K562 (cell line): ENCODE measurements around the gene SYNE1. TPM values are rescaled to one million over a fixed set of nuclear protein-coding genes. Genes with fewer than 3 reads are reported as not detected.

Experiments used
- ATAC-seq: fragments of 200-7000 bp; cut with Tn5 transposase; 3 replicates; pipeline ENCODE4 v1.9.1; 2020; ENCODE audit warnings: moderate library complexity
- BruUV-seq: library from RNA; stranded (reverse); fragments of 400-500 nt; replicated peaks from 2 replicates; lab custom pipeline; 2021; lab: Mats Ljungman, UMichigan
- CTCF ChIA-PET: fragments of 300-600 bp; formaldehyde crosslinking; extraction: SDS; loops from one replicate; lab custom pipeline; 2021; ENCODE audit warnings: low intra/inter-chr PET ratio; lab: Yijun Ruan, JAX
- POLR2A ChIA-PET: fragments of 300-600, 350-650 bp; sonication (Branson Sonifier 250); formaldehyde crosslinking; extraction: SDS; loops from one replicate; lab custom pipeline; 2021; ENCODE audit warnings: antibody characterized with exemption, inconsistent platforms; lab: Yijun Ruan, JAX
- DNase-seq, 4 experiments: peaks; one replicate each; pipeline versions ENCODE4 v3.0.0 to v3.0.0-alpha.2; 2011 to 2018; ENCODE audit warnings: low spot score in 3 of 4, mixed read lengths in 3 of 4; ENCODE audit errors: extremely low read depth in 1 of 4
- FAIRE-seq: peaks from 2 replicates; lab custom pipeline; 2011; peaks lifted over from hg19 to GRCh38; lab: Jason Lieb, UNC
- H2AFZ ChIP-seq: 2 replicates; pipeline ENCODE4 v1.6.0; 2011; ENCODE audit warnings: low read depth, low read length, control low read depth, inconsistent platforms
- H3K27ac ChIP-seq: fragments of 200-600 bp; 3 replicates; pipeline ENCODE4 v1.8.0; 2011; ENCODE audit warnings: low read depth, mild to moderate bottlenecking, control low read depth, inconsistent platforms, low read length, moderate library complexity, mixed read lengths; ENCODE audit errors: extremely low read depth
- H3K27me3 ChIP-seq, 2 experiments: fragments of 300-600 bp in 1 of 2; 2 replicates in 1 of 2; 3 replicates in 1 of 2; pipeline versions ENCODE4 v1.6.0 to v1.8.0; 2011; ENCODE audit warnings: inconsistent platforms in 2 of 2, low read length in 2 of 2, mild to moderate bottlenecking in 1 of 2, mixed read lengths in 1 of 2, moderate library complexity in 1 of 2; ENCODE audit not compliant: control insufficient read depth in 2 of 2, insufficient read depth in 2 of 2
- H3K36me3 ChIP-seq: fragments of 300-600 bp; 3 replicates; pipeline ENCODE4 v1.8.0; 2011; ENCODE audit warnings: mild to moderate bottlenecking, low read length, inconsistent platforms; ENCODE audit not compliant: control insufficient read depth, insufficient read depth
- H3K4me1 ChIP-seq, 2 experiments: fragments of 200-600 bp in 1 of 2; replicated peaks in 1 of 2; 2 replicates in 1 of 2; 3 replicates in 1 of 2; pipeline versions ENCODE4 v1.5.1 to v1.8.0; 2011; ENCODE audit warnings: inconsistent platforms in 2 of 2, low read length in 2 of 2, mild to moderate bottlenecking in 1 of 2, mixed read lengths in 1 of 2, moderate library complexity in 1 of 2; ENCODE audit not compliant: control insufficient read depth in 2 of 2, insufficient read depth in 2 of 2
- H3K4me2 ChIP-seq: 2 replicates; pipeline ENCODE4 v1.6.1; 2011; ENCODE audit warnings: low read length, control low read depth, inconsistent platforms, mixed read lengths; ENCODE audit not compliant: insufficient read depth
- H3K4me3 ChIP-seq: fragments of 200-600 bp; sonication (generic), shearing (Covaris generic); 2 replicates; pipeline ENCODE4 v1.5.1; 2016; ENCODE audit warnings: control low read depth, inconsistent platforms
- H3K79me2 ChIP-seq: fragments of 200-600 bp; 3 replicates; pipeline ENCODE4 v1.8.0; 2011; ENCODE audit warnings: low read length, inconsistent platforms; ENCODE audit not compliant: control insufficient read depth, insufficient read depth
- H3K9ac ChIP-seq, 2 experiments: 2 replicates each; pipeline versions ENCODE4 v1.6.0 to v1.6.1; 2011; ENCODE audit warnings: low read depth in 2 of 2, low read length in 2 of 2, control low read depth in 1 of 2, inconsistent platforms in 1 of 2, mild to moderate bottlenecking in 1 of 2, mixed read lengths in 1 of 2; ENCODE audit not compliant: insufficient read depth in 1 of 2
- H3K9me1 ChIP-seq: one replicate; pipeline ENCODE4 v1.6.0; 2011; ENCODE audit warnings: inconsistent platforms, mild to moderate bottlenecking, low read length, moderate library complexity; ENCODE audit not compliant: control insufficient read depth, insufficient read depth
- H3K9me3 ChIP-seq: replicated peaks from 2 replicates; pipeline ENCODE4 v1.5.1; 2011; ENCODE audit warnings: low read depth, low read length, inconsistent platforms; ENCODE audit not compliant: control insufficient read depth, insufficient read depth
- H4K20me1 ChIP-seq: replicated peaks from 2 replicates; pipeline ENCODE4 v1.6.1; 2011; ENCODE audit warnings: low read length, inconsistent platforms, mixed read lengths; ENCODE audit not compliant: control insufficient read depth, insufficient read depth
- ATF3 ChIP-seq, 2 experiments: fragments of 450-650 bp in 1 of 2; sonication (generic) in 1 of 2; formaldehyde crosslinking in 1 of 2; IDR thresholded peaks in 1 of 2; conservative IDR thresholded peaks in 1 of 2; 2 replicates each; pipeline versions ENCODE4 v1.6.1 to v1.8.1; 2016 to 2023; ENCODE audit warnings: mild to moderate bottlenecking in 2 of 2, moderate library complexity in 2 of 2, inconsistent platforms in 1 of 2, missing genetic modification reagents in 1 of 2
- BRD4 ChIP-seq: fragments of 200-600 bp; sonication (generic); IDR thresholded peaks from 2 replicates; pipeline ENCODE4 v1.6.1; 2017; ENCODE audit warnings: inconsistent platforms
- EP400 ChIP-seq: fragments of 450-650 bp; IDR thresholded peaks from 2 replicates; pipeline ENCODE4 v1.6.1; 2017; ENCODE audit warnings: antibody characterized with exemption, mild to moderate bottlenecking, moderate library complexity
- ETV6 ChIP-seq, 3 experiments: fragments of 150-350 bp in 1 of 3; sonication (generic) in 1 of 3; formaldehyde crosslinking in 1 of 3; IDR thresholded peaks; 2 replicates each; pipeline versions ENCODE4 v1.6.1 to v1.8.0; 2014 to 2022; ENCODE audit warnings: borderline replicate concordance in 2 of 3, low read depth in 2 of 3, antibody characterized with exemption in 1 of 3, low read length in 1 of 3, mild to moderate bottlenecking in 1 of 3, missing genetic modification reagents in 1 of 3
- HDAC3 ChIP-seq: fragments of 450-650 bp; IDR thresholded peaks from 2 replicates; pipeline ENCODE4 v1.6.1; 2018; ENCODE audit warnings: borderline replicate concordance, mild to moderate bottlenecking, moderate library complexity; ENCODE audit not compliant: partially characterized antibody
- MLLT1 ChIP-seq, 2 experiments: fragments of 450-650 bp; IDR thresholded peaks; 2 replicates each; pipeline ENCODE4 v1.6.1; 2016
- RBM14 ChIP-seq: fragments of 200-400 bp; formaldehyde crosslinking; IDR thresholded peaks from 2 replicates; pipeline ENCODE4 v1.6.1; 2018; ENCODE audit warnings: low read depth, mild to moderate bottlenecking, low read length, moderate library complexity, borderline replicate concordance; ENCODE audit not compliant: insufficient read depth
- RBM15 ChIP-seq: fragments of 200-400 bp; formaldehyde crosslinking; IDR thresholded peaks from 2 replicates; pipeline ENCODE4 v1.6.1; 2018; ENCODE audit warnings: mild to moderate bottlenecking, low read length, moderate library complexity; ENCODE audit not compliant: insufficient read depth
- ZBTB26 ChIP-seq: fragments of 450-650 bp; formaldehyde crosslinking; IDR thresholded peaks from 2 replicates; pipeline ENCODE4 v1.4.0; 2022; ENCODE audit warnings: missing genetic modification characterization
- ZKSCAN1 ChIP-seq: fragments of 150-350 bp; IDR thresholded peaks from 2 replicates; pipeline ENCODE4 v1.6.1; 2016; ENCODE audit warnings: low read depth, low read length
- ZNF436 ChIP-seq: fragments of 250-450, 450-650 bp; sonication (Bioruptor Pico); formaldehyde crosslinking; IDR thresholded peaks from 2 replicates; pipeline ENCODE4 v1.7.0; 2020; ENCODE audit warnings: mild to moderate bottlenecking
- WGBS: fragments of 100-300 bp; shearing (Covaris generic); methylation state at CpG from one replicate; pipeline ENCODE4 v1.1.6; 2016; ENCODE audit warnings: low coverage, mixed read lengths; ENCODE audit not compliant: insufficient coverage; ENCODE audit errors: missing lambda C conversion rate; 5-methylcytosine and 5-hydroxymethylcytosine counted together
- in situ Hi-C: fragments of 300-500 bp; cut with MboI; formaldehyde crosslinking; loops from 4 replicates; pipeline ENCODE4 v1.15.0; 2018; ENCODE audit warnings: inconsistent platforms, mixed read lengths
- intact Hi-C: fragments of 100-400 bp; cut with micrococcal nuclease; formaldehyde crosslinking; loops from 2 replicates; pipeline ENCODE4 v1.14.2; 2022
- polyA plus RNA-seq, 8 experiments: library from polyadenylated mRNA; depleted of rRNA in 4 of 8; stranded (reverse) in 5 of 8; unstranded in 3 of 8; fragments of >200 nt; fragmentation: Nextera tagmentation in 2 of 8; fragmentation: Illumina TruSeq in 1 of 8; extraction: Ambion mirVana in 2 of 8; extraction: Trizol in 1 of 8; gene quantifications; 2 replicates each; pipeline versions ENCODE4 v1.2.1 to v1.2.3, GENCODE V29; 2011 to 2014; ENCODE audit warnings: inconsistent platforms in 1 of 8, missing spikeins in 1 of 8
- total RNA-seq, 7 experiments: library from RNA; depleted of rRNA in 6 of 7; stranded (reverse); fragments of >200 nt in 6 of 7; fragmentation: Illumina TruSeq in 2 of 7; extraction: Trizol in 2 of 7; gene quantifications; 2 replicates each; pipeline versions ENCODE4 v1.2.1 to v1.2.3, GENCODE V29; 2011 to 2021; ENCODE audit warnings: low replicate concordance in 1 of 7

SYNE1 gene
- total and polyA plus RNA-seq, 9 of the 15 experiments (the other 6 are each of a cell fraction or from before 2014, with no cell fraction given), result under 0.01 to 0.42 (median 0.08) TPM; not detected in 1

- POLR2A ChIA-PET, result no interaction called here
- 0% methylated on average over 2 of the region's 2 CpGs for WGBS
- TF ChIP-seq RBM15, result no peak
- in situ Hi-C loops (no loop called here), intact Hi-C loops (no loop called here)
- Histone ChIP-seq H3K4me3 (no peak overlapping the region), H3K27me3 (no peaks in the 10 kb centered on the region), H3K9me3 (no peaks in the 10 kb centered on the region), H3K27ac (no peak overlapping the region), H3K9ac (no peak overlapping the region), H2AFZ (no peak overlapping the region), H4K20me1 (no peaks in the 10 kb centered on the region), H3K4me2 (no peak overlapping the region), H3K79me2 (no peaks in the 10 kb centered on the region), H3K36me3 (no peaks in the 10 kb centered on the region), H3K4me1 (peaks cover 0 to 2% of the 10 kb centered on the region in 2 experiments; a peak in 1 of 5 replicates), H3K9me1 (no peaks in the 10 kb centered on the region)
- BruUV-seq, result no TSS peak
- ATAC-seq (no peak), FAIRE-seq (no peak), DNase-seq (no peak)
- CTCF ChIA-PET, result no interaction called here
Observed at GRCh38 chr6:152091201-152091600, 546.0 kb downstream of the SYNE1 start.

GRCh38 chr6:152089992-152090391 lies 547.2 kb downstream of the SYNE1 start:
- in situ Hi-C loops (no loop called here), intact Hi-C loops (no loop called here)
- ChIA-PET CTCF (no interaction called here), POLR2A (interaction anchor here (0.5 kb wide), 1 partner anchor 245 kb away, joined by 3 read pairs; no protein-coding TSS in a partner anchor)
- 0 out of 5 replicates have a peak, but pooled peaks cover 0 to 2% of the 10 kb centered on the region in 2 experiments for H3K4me1 ChIP-seq
- WGBS, result 0% methylated on average over 7 of the region's 7 CpGs
- BruUV-seq, result no TSS peak
- no peaks in the 10 kb centered on the region for H3K79me2 ChIP-seq
- no peaks in the 10 kb centered on the region for H3K27me3 ChIP-seq
- FAIRE-seq (no peak), ATAC-seq (no peak), DNase-seq (no peak)
- no peaks in the 10 kb centered on the region for H3K9me3 ChIP-seq
- H3K9ac ChIP-seq, result no peak overlapping the region
- H2AFZ ChIP-seq, result no peak overlapping the region
- H3K27ac ChIP-seq, result no peak overlapping the region
- no peaks in the 10 kb centered on the region for H4K20me1 ChIP-seq
- no peaks in the 10 kb centered on the region for H3K36me3 ChIP-seq
- H3K4me2 ChIP-seq, result no peak overlapping the region
- no peak overlapping the region for H3K4me3 ChIP-seq
- no peaks in the 10 kb centered on the region for H3K9me1 ChIP-seq
- no peak for TF ChIP-seq ZBTB26
- no peak for TF ChIP-seq EP400
- TF ChIP-seq BRD4, result no peak
- TF ChIP-seq ZNF436 (CRISPR knock-in tag), result no peak
- TF ChIP-seq ZKSCAN1, result no peak
- TF ChIP-seq ETV6 (IDR thresholded peaks at IDR 0.05; ENCODE audit: borderline replicate concordance in 1 of 2, low read depth in 2 of 2, low read length in 1 of 2), result no peak
- no peak for TF ChIP-seq ETV6 (CRISPR knock-in tag; IDR thresholded peaks at IDR 0.05; ENCODE audit: borderline replicate concordance)
- no peak for TF ChIP-seq HDAC3
- no peak for TF ChIP-seq RBM14
- TF ChIP-seq ATF3 (IDR thresholded peaks at IDR 0.05), result no peak
- no peak for TF ChIP-seq ATF3 (CRISPR knock-in tag; conservative IDR thresholded peaks at IDR 0.05)
- no peak for TF ChIP-seq MLLT1 (IDR thresholded peaks at IDR 0.05)
